PC-3 (cell line): ENCODE data around the gene SSX3. TPM values are rescaled to one million over a fixed set of nuclear protein-coding genes. Genes with fewer than 3 reads are reported as not detected.
"Not testable (repeated sequence)": the region's sequence is repeated elsewhere in the genome, so short reads cannot be mapped to it uniquely, and the experiment has no call there.

Experiments used
- ATAC-seq: fragments of 200-7000 bp; cut with Tn5 transposase; 2 replicates; pipeline ENCODE4 v1.9.1; 2020; ENCODE audit warnings: mild to moderate bottlenecking, moderate library complexity
- BruUV-seq: library from RNA; stranded (reverse); fragments of 400-500 nt; replicated peaks from 2 replicates; lab custom pipeline; 2021; lab: Mats Ljungman, UMichigan
- CTCF ChIA-PET: fragments of 300-600 bp; sonication (Branson Sonifier 250); formaldehyde crosslinking; loops from one replicate; lab custom pipeline; 2022; ENCODE audit warnings: antibody characterized with exemption; lab: Charles Lee
- POLR2A ChIA-PET: fragments of 300-600 bp; sonication (Branson Sonifier 250); formaldehyde crosslinking; loops from one replicate; lab custom pipeline; 2022; ENCODE audit warnings: antibody characterized with exemption; ENCODE audit not compliant: unreplicated experiment; lab: Charles Lee
- DNase-seq: peaks from one replicate; pipeline ENCODE4 v3.0.0-alpha.2; 2015
- H2AFZ ChIP-seq: fragments of 300-600 bp; sonication (generic); 2 replicates; pipeline ENCODE4 v1.6.0; 2016; ENCODE audit warnings: antibody characterized with exemption, low read length
- H3F3A ChIP-seq: fragments of 300-600 bp; sonication (generic); one replicate; pipeline ENCODE4 v1.6.0; 2017; ENCODE audit warnings: antibody characterized with exemption, low read length, control low read depth, mild to moderate bottlenecking; ENCODE audit not compliant: unreplicated experiment
- H3K27ac ChIP-seq: fragments of 300-600 bp; sonication (generic); 2 replicates; pipeline ENCODE4 v1.5.1; 2016; ENCODE audit warnings: mild to moderate bottlenecking, low read length
- H3K27me3 ChIP-seq: fragments of 300-600 bp; sonication (generic); 2 replicates; pipeline ENCODE4 v1.6.1; 2016; ENCODE audit warnings: low read length, mixed read lengths
- H3K36me3 ChIP-seq: fragments of 300-600 bp; sonication (generic); 2 replicates; pipeline ENCODE4 v1.6.1; 2016; ENCODE audit warnings: low read depth, mixed run types, low read length, mixed read lengths
- H3K4me1 ChIP-seq: fragments of 300-600 bp; sonication (generic); 2 replicates; pipeline ENCODE4 v1.5.1; 2016; ENCODE audit warnings: low read length; ENCODE audit not compliant: insufficient read depth
- H3K4me2 ChIP-seq: fragments of 300-600 bp; sonication (generic); 2 replicates; pipeline ENCODE4 v1.6.0; 2016; ENCODE audit warnings: low read length
- H3K4me3 ChIP-seq: fragments of 300-600 bp; sonication (generic); 2 replicates; pipeline ENCODE4 v1.5.1; 2016; ENCODE audit warnings: mild to moderate bottlenecking, low read length, mixed read lengths
- H3K79me2 ChIP-seq: fragments of 300-600 bp; sonication (generic); 2 replicates; pipeline ENCODE4 v1.6.1; 2017; ENCODE audit warnings: low read length, mixed read lengths
- H3K9ac ChIP-seq: fragments of 300-600 bp; sonication (generic); 2 replicates; pipeline ENCODE4 v1.6.0; 2016; ENCODE audit warnings: mild to moderate bottlenecking, low read length
- H3K9me2 ChIP-seq: fragments of 300-600 bp; sonication (generic); replicated peaks from 2 replicates; pipeline ENCODE4 v1.6.1; 2016; ENCODE audit warnings: mixed run types, low read length, mixed read lengths
- H3K9me3 ChIP-seq: fragments of 300-600 bp; sonication (generic); 2 replicates; pipeline ENCODE4 v1.6.1; 2016; ENCODE audit warnings: low read length, mixed read lengths
- H4K20me1 ChIP-seq: fragments of 300-600 bp; sonication (generic); 2 replicates; pipeline ENCODE4 v1.6.1; 2016; ENCODE audit warnings: low read length, mixed read lengths
- CTCF ChIP-seq: fragments of 300-600 bp; sonication (generic); conservative IDR thresholded peaks from 2 replicates; pipeline ENCODE4 v1.5.1; 2017; ENCODE audit warnings: antibody characterized with exemption, low read depth, mild to moderate bottlenecking, low read length
- EZH2 ChIP-seq: fragments of 300-600 bp; sonication (generic); IDR thresholded peaks from one replicate; pipeline ENCODE4 v1.6.1; 2017; ENCODE audit warnings: antibody characterized with exemption, mild to moderate bottlenecking, low read length; ENCODE audit not compliant: unreplicated experiment
- EZH2phosphoT487 ChIP-seq: fragments of 300-600 bp; sonication (generic); IDR thresholded peaks from 2 replicates; pipeline ENCODE4 v1.6.1; 2018; ENCODE audit warnings: mild to moderate bottlenecking, antibody characterized with exemption, low read length, borderline replicate concordance
- intact Hi-C: fragments of 100-400 bp; cut with micrococcal nuclease; formaldehyde crosslinking; loops from 2 replicates; pipeline ENCODE4 v1.9.0; 2023
- total RNA-seq: library from RNA; depleted of rRNA; stranded (reverse); fragments of >200 nt; gene quantifications from 2 replicates; pipeline ENCODE4 v1.2.3, GENCODE V29; 2014

The SSX3 gene
- total RNA-seq, 1 experiment from 2014 or later, result not detected

GRCh38 chrX:48359281-48359680, 2.8 kb upstream of the SSX3 start:
- H3K36me3 ChIP-seq, H3K27me3 ChIP-seq, intact Hi-C loops, POLR2A ChIA-PET, H3F3A ChIP-seq, ATAC-seq, H3K9ac ChIP-seq, CTCF ChIA-PET, BruUV-seq, H3K4me3 ChIP-seq, H3K27ac ChIP-seq, H4K20me1 ChIP-seq, H3K4me1 ChIP-seq, H3K9me3 ChIP-seq, H3K4me2 ChIP-seq, DNase-seq, H2AFZ ChIP-seq, H3K9me2 ChIP-seq, H3K79me2 ChIP-seq: not testable (repeated sequence)

GRCh38 chrX:48357681-48358080, 1.2 kb upstream of the SSX3 start:
- Histone ChIP-seq H3K4me2 (no peak overlapping the region), H3K9me2 (no peaks in the 10 kb centered on the region), H3K9me3 (no peaks in the 10 kb centered on the region), H2AFZ (no peak overlapping the region), H3K27ac (no peak overlapping the region), H3K9ac (no peak overlapping the region), H3K27me3 (no peaks in the 10 kb centered on the region), H4K20me1 (no peaks in the 10 kb centered on the region), H3K79me2 (no peaks in the 10 kb centered on the region), H3F3A (no peaks in the 10 kb centered on the region), H3K4me1 (no peaks in the 10 kb centered on the region), H3K36me3 (no peaks in the 10 kb centered on the region), H3K4me3 (no peak overlapping the region)
- ChIA-PET CTCF (no interaction called here), POLR2A (no interaction called here)
- no peak for DNase-seq
- no peak for ATAC-seq
- BruUV-seq, result no TSS peak
- TF ChIP-seq CTCF (no peak), EZH2phosphoT487 (no peak), EZH2 (no peak)
- intact Hi-C loops, result no loop called here

GRCh38 chrX:48346059-48346458, 10.4 kb downstream of the SSX3 start:
- BruUV-seq, intact Hi-C loops, POLR2A ChIA-PET, H3K9me2 ChIP-seq, H3K27ac ChIP-seq, H3K36me3 ChIP-seq, H3K27me3 ChIP-seq, H2AFZ ChIP-seq, H3F3A ChIP-seq, CTCF ChIA-PET, H3K4me2 ChIP-seq, DNase-seq, H4K20me1 ChIP-seq, H3K4me3 ChIP-seq, H3K9me3 ChIP-seq, H3K4me1 ChIP-seq, ATAC-seq, H3K9ac ChIP-seq, H3K79me2 ChIP-seq: not testable (repeated sequence)

GRCh38 chrX:48313996-48314395, 42.5 kb downstream of the SSX3 start:
- H3K9ac ChIP-seq, ATAC-seq, H3K27me3 ChIP-seq, POLR2A ChIA-PET, H3K4me3 ChIP-seq, H2AFZ ChIP-seq, intact Hi-C loops, H3K27ac ChIP-seq, H4K20me1 ChIP-seq, H3K79me2 ChIP-seq, H3K36me3 ChIP-seq, H3K4me1 ChIP-seq, DNase-seq, H3K4me2 ChIP-seq, CTCF ChIA-PET, BruUV-seq, H3K9me3 ChIP-seq, H3F3A ChIP-seq, H3K9me2 ChIP-seq: not testable (repeated sequence)
